Mesodermal cell (in vitro differentiated cells): ENCODE measurements around the gene NUP42.

Source experiments
- H3K27ac ChIP-seq: 2 replicates; pipeline ENCODE4 v1.7.0; 2013; ENCODE audit warnings: mild to moderate bottlenecking, low read depth, low read length, moderate library complexity; ENCODE audit not compliant: severe bottlenecking
- H3K36me3 ChIP-seq: 2 replicates; pipeline ENCODE4 v1.7.1; 2013; ENCODE audit warnings: mild to moderate bottlenecking, low read length, moderate library complexity; ENCODE audit not compliant: control insufficient read depth, insufficient read depth
- H3K4me1 ChIP-seq: one replicate; pipeline ENCODE4 v1.7.1; 2013; ENCODE audit warnings: mild to moderate bottlenecking, low read length; ENCODE audit not compliant: insufficient read depth, control insufficient read depth, poor library complexity, severe bottlenecking
- H3K4me3 ChIP-seq: 2 replicates; pipeline ENCODE4 v1.7.0; 2013; ENCODE audit warnings: low read length, control low read depth, mild to moderate bottlenecking; ENCODE audit not compliant: insufficient read depth, poor library complexity, severe bottlenecking; ENCODE audit errors: extremely low read depth
- H3K9me3 ChIP-seq: 2 replicates; pipeline ENCODE4 v1.7.1; 2013; ENCODE audit warnings: mild to moderate bottlenecking, low read length, moderate library complexity; ENCODE audit not compliant: control insufficient read depth
- WGBS, 2 experiments: methylation state at CpG; one replicate each; pipeline ENCODE4 v1.1.5; 2013; ENCODE audit warnings: missing lambda C conversion rate in 2 of 2; ENCODE audit not compliant: insufficient coverage in 2 of 2; 5-methylcytosine and 5-hydroxymethylcytosine counted together

NUP42 gene

GRCh38 chr7:23200331-23200730 lies 18.5 kb downstream of the NUP42 start:
- Histone ChIP-seq H3K9me3 (no peaks in the 10 kb centered on the region), H3K36me3 (peaks cover 50% of the 10 kb centered on the region)
- 93 to 100% methylated on average over 1 to 2 of the region's 2 CpGs for WGBS, 2 experiments

GRCh38 chr7:23204241-23204640 lies 22.4 kb downstream of the NUP42 start:
- Histone ChIP-seq H3K36me3 (peaks cover 24% of the 10 kb centered on the region), H3K4me1 (no peaks in the 10 kb centered on the region), H3K9me3 (no peaks in the 10 kb centered on the region), H3K27ac (no peak overlapping the region), H3K4me3 (no peak overlapping the region)
- WGBS, 2 experiments = no CpG with 5 or more reads among the region's 1 CpG

More at GRCh38 chr7:23200331-23200730, 18.5 kb downstream of the NUP42 start:
- H3K27ac ChIP-seq = no peak overlapping the region
- H3K4me3 ChIP-seq = no peak overlapping the region
- H3K4me1 ChIP-seq = no peaks in the 10 kb centered on the region

GRCh38 chr7:23205577-23205908 lies 23.7 kb downstream of the NUP42 start:
- H3K4me1 ChIP-seq = no peaks in the 10 kb centered on the region
- WGBS, 2 experiments = 83% methylated on average over 2 of the region's 2 CpGs; no CpG with 5 or more reads in 1 of the 2 experiments
- H3K36me3 ChIP-seq = peaks cover 11% of the 10 kb centered on the region
- H3K27ac ChIP-seq = no peak overlapping the region
- H3K9me3 ChIP-seq = no peaks in the 10 kb centered on the region
- no peak overlapping the region for H3K4me3 ChIP-seq

- WGBS, 2 experiments = 95% methylated on average over 40 to 65 of the region's 76 CpGs
- H3K4me3 ChIP-seq = no peak overlapping the region
- no peak overlapping the region for H3K27ac ChIP-seq
- H3K4me1 ChIP-seq = no peaks in the 10 kb centered on the region
- H3K36me3 ChIP-seq = peaks cover 8% of the 10 kb centered on the region
- H3K9me3 ChIP-seq = no peaks in the 10 kb centered on the region
Observed at GRCh38 chr7:23205909-23206767, 24.3 kb downstream of the NUP42 start.

GRCh38 chr7:23207021-23207420 lies 25.2 kb downstream of the NUP42 start:
- no CpG with 5 or more reads among the region's 2 CpGs for WGBS, 2 experiments
- Histone ChIP-seq H3K27ac (no peak overlapping the region), H3K4me1 (no peaks in the 10 kb centered on the region), H3K4me3 (no peak overlapping the region), H3K9me3 (no peaks in the 10 kb centered on the region), H3K36me3 (no peaks in the 10 kb centered on the region)

- no peaks in the 10 kb centered on the region for H3K36me3 ChIP-seq
- no peaks in the 10 kb centered on the region for H3K4me1 ChIP-seq
- WGBS, 2 experiments = 60% methylated on average over 1 of the region's 3 CpGs; no CpG with 5 or more reads in 1 of the 2 experiments
- no peaks in the 10 kb centered on the region for H3K9me3 ChIP-seq
- no peak overlapping the region for H3K27ac ChIP-seq
- H3K4me3 ChIP-seq = no peak overlapping the region
Observed at GRCh38 chr7:23207884-23208283, 26.0 kb downstream of the NUP42 start.

- 87% methylated on average over 2 of the region's 4 CpGs; no CpG with 5 or more reads in 1 of the 2 experiments for WGBS, 2 experiments
- no peaks in the 10 kb centered on the region for H3K9me3 ChIP-seq
- H3K4me3 ChIP-seq = no peak overlapping the region
- no peak overlapping the region for H3K27ac ChIP-seq
- no peaks in the 10 kb centered on the region for H3K36me3 ChIP-seq
- no peaks in the 10 kb centered on the region for H3K4me1 ChIP-seq
Observed at GRCh38 chr7:23208316-23208715, 26.5 kb downstream of the NUP42 start.

- Histone ChIP-seq H3K9me3 (no peaks in the 10 kb centered on the region), H3K36me3 (no peaks in the 10 kb centered on the region), H3K27ac (no peak overlapping the region), H3K4me3 (no peak overlapping the region), H3K4me1 (no peaks in the 10 kb centered on the region)
- no CpG with 5 or more reads among the region's 2 CpGs for WGBS, 2 experiments
Observed at GRCh38 chr7:23210506-23210905, 28.7 kb downstream of the NUP42 start.

GRCh38 chr7:23211589-23211988 lies 29.7 kb downstream of the NUP42 start:
- Histone ChIP-seq H3K4me1 (no peaks in the 10 kb centered on the region), H3K27ac (no peak overlapping the region), H3K36me3 (no peaks in the 10 kb centered on the region), H3K4me3 (no peak overlapping the region), H3K9me3 (no peaks in the 10 kb centered on the region)
- 85 to 92% methylated on average over 5 of the region's 11 CpGs for WGBS, 2 experiments

- H3K9me3 ChIP-seq = no peaks in the 10 kb centered on the region
- no peak overlapping the region for H3K4me3 ChIP-seq
- H3K36me3 ChIP-seq = no peaks in the 10 kb centered on the region
- H3K4me1 ChIP-seq = no peaks in the 10 kb centered on the region
- WGBS, 2 experiments = 75 to 100% methylated on average over 1 to 2 of the region's 2 CpGs
- H3K27ac ChIP-seq = no peak overlapping the region
Observed at GRCh38 chr7:23212395-23212794, 30.5 kb downstream of the NUP42 start.

- H3K4me1 ChIP-seq = no peaks in the 10 kb centered on the region
Observed at GRCh38 chr7:23212841-23213240, 31.0 kb downstream of the NUP42 start.

More at GRCh38 chr7:23212841-23213240, 31.0 kb downstream of the NUP42 start:
- 100% methylated on average over 1 of the region's 4 CpGs; no CpG with 5 or more reads in 1 of the 2 experiments for WGBS, 2 experiments
- Histone ChIP-seq H3K9me3 (no peaks in the 10 kb centered on the region), H3K36me3 (no peaks in the 10 kb centered on the region), H3K4me3 (no peak overlapping the region), H3K27ac (no peak overlapping the region)
